NT2/D1 (cell line): ENCODE measurements around the gene G2E3.

ENCODE experiments used
- SUZ12 ChIP-seq: IDR thresholded peaks from 2 replicates; pipeline ENCODE4 v1.6.1; 2011; ENCODE audit not compliant: insufficient read length, insufficient read depth; ENCODE audit errors: extremely low read depth
- YY1 ChIP-seq: IDR thresholded peaks from 2 replicates; pipeline ENCODE4 v1.6.1; 2011; ENCODE audit not compliant: insufficient read length, insufficient read depth
- ZNF274 ChIP-seq: IDR thresholded peaks from 2 replicates; pipeline ENCODE4 v1.6.1; 2011; ENCODE audit warnings: mild to moderate bottlenecking, low read depth, low read length

DNA sequence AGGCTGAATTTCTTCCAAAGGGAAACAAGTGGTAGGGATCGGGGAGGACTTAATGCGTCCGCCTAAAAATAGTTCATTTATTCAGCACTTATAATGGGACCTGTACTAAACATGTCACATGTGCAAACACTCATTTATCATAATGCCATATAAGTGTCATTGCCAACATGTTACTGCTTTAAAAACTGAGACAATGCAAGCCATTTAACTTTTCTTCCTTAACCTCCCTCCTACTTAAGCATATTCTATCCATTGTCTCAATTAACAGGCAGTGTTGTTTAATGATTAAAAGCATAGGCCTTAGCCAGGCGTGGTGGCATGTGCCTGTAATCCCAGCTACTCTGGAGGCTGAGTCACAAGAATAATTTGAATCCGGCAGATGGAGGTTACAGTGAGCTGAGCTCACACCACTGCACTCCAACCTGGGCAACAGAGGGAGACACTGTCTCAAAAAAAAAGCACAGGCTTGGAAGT is 49.6 kb downstream of the G2E3 start:
- TF ChIP-seq YY1 (no peak), ZNF274 (no peak), SUZ12 (no peak)
